HS-27A (cell line): Measurements from ENCODE around the gene GATAD2A.
"Not testable (repeated sequence)": the region's sequence is repeated elsewhere in the genome, so short reads cannot be mapped to it uniquely, and the experiment has no call there.

Experiments
- DNase-seq: peaks from one replicate; pipeline ENCODE4 v3.0.0-alpha.2; 2012; ENCODE audit warnings: low read depth, missing footprints

The GATAD2A gene

DNA sequence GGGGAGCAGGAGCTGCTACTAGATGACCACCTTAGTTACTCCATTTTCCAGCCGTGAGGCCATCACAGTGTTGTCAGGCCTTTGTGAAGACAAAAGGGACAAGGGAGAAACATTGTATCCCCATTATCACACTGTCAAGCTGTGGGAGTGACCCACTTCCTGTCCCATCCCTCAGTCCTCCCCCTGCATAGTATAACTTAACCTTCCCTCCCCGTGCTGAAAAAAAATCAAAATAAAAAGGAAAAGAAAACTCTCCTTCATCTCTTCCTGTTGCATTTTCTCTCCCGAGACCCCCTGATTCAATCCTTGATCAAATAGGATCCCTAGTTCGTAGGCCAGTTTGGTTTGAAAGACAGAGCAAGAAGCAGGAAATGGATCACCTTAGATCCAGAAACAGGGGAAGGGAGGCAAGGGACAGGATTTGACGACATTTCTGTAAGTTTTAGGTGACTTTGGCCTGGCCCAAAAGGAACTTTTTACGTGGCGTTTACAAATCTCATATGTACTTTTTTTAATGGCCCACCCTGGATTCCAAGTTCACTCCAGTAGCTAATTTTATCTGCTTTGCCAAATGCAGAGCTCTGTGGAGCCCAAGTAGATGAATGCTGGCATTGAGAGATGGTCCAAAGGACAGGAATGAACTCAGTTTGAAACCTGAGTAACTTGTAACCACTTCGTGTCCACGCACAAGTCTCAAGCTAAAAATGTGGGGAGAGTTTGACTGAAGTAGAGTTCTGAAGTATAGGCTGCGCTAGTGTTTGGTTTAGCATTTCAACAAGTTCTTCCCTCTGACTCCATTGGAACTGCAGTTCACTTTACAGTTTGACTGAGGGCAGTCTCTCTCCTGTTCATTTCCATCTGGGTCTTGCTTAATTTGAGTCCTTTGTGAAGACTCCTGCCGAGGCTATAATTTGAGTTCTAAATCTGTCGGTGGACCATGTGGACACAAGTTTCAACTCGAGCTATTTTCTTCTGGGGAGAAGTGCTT, 16.6 kb upstream of the GATAD2A start:
- DNase-seq = no peak

DNA sequence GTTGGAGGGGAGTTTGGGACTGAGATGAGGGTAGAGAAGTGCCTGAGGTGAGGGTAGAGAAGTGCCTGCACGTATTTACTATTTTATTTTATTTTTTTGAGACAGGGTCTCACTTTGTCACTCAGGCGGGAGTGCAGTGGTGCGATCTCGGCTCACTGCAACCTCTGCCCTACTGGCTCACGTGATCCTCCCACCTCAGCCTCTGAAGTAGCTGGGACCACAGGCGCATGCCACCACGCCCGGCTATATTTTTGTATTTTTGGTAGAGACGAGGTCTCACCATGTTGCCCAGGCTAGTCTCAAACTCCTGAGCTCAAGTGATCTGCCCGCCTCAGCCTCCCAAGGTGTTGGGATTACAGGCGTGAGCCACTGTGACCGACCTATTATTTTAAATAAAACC, 15.8 kb upstream of the GATAD2A start:
- not testable (repeated sequence) for DNase-seq

DNA sequence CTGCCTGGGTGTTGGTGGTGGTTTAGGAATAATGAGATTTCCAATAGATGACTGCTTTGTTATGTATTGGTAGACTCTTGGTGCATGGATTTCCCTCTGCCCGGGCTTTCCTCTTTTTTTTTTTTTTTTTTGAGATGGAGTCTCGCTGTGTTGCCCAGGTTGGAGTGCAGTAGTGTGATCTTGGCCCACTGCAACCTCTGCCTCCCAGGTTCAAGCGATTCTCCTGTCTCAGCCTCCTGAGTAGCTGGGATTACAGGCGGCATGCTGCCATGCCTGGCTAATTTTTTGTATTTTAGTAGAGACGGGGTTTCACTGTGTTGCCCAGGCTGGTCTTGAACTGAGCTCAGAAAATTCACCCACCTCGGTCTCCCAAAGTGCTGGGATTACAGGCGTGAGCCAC, 11.1 kb upstream of the GATAD2A start:
- not testable (repeated sequence) for DNase-seq

DNA sequence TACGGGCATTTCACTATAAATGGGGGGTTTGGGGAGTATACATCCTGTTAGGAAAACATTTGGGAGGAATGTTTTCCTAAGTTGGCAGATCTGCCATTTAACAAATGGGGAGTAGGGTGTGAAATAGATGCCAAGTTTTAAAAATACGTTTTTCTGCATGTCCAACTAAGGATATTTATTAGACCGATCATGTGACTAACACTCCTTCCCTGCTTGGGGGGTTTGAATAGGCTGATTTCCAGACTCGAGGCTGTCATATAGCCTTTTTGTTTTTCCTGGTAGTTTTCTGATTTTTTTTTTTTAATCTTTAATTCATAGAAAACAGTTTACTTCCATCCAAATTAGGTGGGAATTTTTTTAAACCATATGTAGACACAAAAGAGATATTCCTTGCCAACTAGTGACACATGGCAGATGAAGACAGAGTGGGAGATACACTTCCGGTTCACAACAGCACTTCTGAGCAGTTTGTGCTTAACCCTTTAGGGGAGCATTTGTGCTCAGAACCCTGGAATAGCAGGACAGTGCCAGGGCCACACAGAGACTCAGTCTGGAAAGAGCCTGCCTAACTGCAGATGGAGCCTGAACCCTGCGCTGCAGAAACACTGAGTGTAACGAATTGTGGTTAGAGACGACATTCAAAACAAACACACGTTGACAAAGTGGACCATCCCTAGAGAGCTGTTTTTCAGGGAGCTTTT, 5.6 kb upstream of the GATAD2A start:
- DNase-seq = no peak

DNA sequence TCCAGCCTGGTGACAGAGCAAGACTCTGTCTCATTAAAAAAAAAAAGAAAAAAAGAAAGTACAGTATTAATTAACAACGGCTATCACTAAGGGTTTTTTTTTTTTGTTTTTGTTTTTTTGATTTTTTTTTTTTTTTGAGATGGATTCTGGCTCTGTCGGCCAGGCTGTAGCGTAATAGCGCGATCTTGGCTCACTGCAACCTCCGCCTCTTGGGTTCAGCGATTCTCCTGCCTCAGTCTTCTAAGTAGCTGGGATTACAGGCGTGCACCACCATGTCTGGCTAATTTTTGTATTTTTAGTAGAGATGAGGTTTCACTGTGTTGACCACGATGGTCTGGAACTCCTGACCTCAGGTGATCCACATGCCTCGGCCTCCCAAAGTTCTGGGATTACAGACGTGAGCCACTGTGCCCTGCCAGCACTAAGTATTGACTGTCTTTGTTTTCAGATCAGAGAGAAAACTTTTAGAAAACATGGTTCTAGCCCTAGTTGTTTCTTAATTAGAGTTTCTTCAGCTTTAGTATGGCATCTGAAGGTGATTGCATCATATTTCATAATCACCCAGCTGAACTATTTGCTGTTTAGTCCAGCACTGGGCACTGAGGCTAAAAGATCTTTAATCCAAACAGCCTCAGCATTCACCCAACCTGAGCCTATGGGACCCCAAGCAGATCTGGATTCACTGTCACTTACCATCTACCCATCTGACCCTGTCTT, 2.7 kb upstream of the GATAD2A start:
- DNase-seq = no peak

DNA sequence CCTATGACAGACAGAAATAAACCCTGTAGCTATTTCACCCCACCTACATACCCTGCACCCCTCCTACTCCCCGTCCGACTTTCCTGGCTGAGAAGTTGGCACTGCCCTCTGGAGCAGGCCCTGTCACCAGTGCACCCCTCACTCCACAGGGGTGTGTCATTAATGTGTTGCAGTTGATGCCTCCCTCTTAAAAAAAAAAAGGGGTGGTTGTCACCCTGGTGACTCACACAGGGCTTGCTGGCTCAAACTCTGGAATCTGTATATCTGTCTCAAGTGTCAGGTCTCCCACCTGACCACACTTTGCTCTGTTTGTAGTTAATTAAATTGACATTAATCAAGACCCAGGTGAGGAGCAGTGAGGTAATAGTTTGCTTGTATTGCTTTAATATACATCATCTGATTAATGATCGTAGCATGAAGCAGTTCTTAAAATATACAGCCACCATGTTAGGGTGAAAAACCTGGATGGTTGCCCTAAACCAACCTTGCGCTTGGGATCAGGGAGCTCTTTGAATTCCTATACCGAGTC, 2.0 kb upstream of the GATAD2A start:
- DNase-seq = no peak

DNA sequence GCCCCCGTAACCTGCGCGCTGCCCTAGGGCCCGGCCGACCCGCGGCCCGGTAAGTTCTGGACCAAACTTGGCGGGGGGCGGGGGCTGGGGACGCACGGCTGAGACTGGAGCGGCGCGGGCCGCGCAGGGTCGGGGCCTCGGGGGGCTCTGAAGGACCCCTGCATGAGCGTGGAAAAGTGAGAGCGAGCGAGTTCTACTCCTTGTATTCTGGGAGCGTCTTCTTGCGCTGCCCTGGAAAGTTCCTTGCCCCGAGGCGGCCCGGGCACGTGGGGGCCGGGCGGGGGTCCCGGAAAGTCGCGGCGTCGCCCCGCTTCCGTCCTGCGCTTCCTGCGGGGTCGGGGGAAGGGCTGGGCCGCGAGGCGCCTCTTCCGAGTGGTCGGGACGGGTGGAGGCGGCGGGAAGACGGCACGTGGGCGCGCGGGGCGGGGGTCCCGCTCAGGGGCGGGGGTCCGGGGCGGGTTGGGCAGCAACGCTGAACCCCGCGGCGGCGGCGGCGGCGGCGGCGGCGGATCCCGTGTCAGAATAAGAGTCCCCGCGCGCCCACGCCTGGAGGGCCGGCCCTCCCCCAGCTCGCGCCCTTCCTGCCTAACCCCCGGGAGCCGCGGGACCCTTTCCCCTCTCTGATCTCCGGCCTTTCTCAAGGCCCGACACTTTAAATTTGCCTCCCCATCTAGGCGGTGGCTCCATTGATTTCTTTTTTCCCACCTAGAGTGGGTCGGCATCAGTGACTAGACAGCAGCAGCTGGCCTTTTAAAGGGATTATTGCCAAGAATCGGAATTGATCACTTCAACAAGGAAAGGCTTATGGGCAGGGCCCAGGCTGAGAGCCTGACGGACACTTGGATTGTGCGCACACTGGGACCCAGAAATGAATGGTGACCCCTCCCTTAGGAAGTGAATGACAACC, 749 bp downstream of the GATAD2A start:
- DNase-seq = no peak

DNA sequence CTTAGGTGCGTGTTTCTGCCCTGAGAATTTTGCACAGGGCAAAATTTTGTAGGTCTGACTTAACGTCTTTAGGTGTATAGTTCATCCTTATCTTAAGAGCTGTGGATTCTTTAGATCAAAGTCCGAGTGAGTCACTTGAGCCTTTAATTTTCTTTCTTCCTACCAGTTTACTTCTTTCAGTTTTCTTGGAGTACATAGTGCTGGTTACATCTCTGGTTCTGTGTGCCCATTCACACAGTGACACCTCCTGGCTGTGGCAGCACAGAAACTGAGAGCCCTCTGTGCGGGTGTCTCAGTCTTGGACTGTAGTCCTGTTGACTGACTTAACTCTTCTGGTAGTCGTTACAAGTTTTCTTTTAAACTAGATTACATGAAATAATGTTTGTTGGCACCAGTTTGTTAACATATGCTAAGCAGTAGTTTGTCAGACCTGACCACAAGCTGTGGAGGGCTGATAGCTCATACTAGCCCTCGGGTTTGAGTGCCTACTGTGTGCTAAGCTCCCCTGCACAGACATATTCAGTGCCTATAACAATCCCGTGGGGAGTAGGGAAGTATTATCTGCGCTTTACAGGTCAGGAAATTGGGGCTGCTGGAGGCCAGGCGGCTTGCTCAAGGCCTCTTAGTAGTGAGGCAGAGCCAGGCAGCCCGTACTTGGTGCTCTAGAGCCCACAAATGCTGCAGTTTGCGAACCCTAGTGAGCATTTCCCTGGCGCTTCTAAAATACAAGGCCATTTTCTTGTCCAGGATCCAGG, 1.6 kb downstream of the GATAD2A start:
- no peak for DNase-seq

DNA sequence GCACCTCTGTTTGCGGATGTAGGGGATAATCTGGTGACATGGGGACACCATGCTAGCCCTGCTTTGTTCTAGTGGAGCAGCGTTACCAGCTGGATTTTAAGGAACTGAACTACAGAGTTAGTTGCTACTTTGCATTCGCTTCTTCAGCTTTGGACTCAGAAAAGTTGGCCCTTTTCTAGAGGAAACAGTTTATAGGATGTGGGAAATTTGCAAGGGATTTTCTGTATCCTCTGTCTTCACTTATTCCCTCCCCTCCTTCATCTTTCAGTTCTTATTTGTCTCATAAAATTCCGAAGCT, 2.1 kb downstream of the GATAD2A start:
- DNase-seq = no peak

DNA sequence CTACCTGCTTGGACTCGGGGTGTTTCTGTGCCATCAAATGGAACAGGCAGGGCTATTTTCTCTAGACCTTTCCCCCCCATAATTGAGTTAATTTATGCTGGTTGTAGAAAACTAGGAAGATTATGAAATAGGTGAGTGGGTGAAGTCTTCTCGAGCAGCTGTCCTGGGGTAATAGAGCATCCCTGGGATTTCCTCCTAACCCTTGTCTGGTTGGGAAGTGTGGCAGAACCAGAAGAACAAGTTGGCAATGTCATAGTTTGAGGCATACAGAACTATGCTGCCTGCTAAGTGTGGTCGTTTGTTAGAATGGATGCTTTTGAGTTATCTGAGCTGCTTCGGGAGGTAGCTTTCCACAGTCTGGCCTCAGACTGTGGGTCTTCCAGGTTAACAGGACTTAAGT, 3.7 kb downstream of the GATAD2A start:
- no peak for DNase-seq

DNA sequence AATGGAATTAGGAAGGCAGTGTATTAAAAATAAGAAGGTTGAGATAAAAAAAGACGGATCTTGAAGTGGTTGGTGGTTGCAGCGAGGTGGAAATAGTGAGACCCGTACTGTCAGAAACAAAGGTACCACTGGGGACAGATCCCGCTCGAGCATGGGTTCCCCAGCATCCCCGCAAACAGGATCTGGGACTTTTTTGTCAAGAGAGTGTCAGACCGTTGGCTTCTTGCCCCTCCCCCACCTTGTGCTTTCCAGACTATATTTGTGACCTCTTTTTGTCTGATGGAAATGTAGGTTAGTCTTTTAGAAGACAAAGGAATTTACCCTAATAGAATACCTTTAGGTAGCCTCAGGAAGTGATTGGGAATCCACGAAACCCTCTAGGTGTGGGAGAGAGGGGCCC, 4.2 kb downstream of the GATAD2A start:
- no peak for DNase-seq

DNA sequence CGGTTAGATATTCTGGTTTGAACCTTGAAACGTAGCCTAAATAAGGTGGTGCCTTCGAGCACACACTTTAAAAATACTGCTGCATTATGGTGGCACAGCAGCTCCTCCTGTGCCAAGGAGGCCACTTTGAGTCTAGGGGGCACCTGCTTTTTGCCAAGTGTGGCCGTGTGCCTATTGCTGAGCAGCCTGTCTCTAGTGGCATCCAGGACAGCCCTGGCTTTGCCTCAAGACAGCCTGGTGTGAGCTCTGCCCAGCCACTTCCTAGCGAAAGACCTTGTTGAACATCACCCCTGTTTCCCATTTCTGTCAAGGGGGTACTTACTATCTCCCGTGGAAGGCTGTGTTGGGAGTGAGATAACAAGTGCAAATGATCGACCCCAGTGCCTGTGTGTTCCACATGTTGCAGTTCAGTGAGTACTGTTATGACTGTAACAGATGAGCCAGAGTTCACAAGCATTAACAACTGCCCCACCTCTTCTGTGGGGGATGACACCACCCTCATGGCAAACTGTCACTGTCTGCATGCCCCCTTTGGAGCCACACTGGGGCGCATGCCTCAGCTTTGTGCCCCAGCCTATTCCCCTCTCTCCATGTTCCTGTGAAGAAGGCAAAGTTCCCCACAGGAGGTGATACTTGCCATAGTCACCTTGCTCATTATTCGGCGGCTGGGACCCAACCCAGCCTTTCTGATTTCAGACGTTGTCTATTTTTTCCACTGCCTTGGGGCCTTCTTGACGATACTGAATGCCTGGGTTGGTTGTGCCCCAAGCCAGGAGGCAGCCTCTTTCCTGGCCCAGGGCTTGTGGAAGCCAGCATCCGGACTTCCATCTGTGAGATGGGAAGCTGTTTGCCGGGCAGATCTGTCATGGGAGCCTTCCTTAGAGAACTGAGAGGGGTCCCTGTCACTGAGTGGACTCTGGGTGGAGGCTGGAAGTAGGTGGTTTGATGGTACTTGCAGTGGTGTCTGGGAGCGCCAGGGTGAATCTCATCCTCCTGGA, 5.4 kb downstream of the GATAD2A start:
- no peak for DNase-seq

DNA sequence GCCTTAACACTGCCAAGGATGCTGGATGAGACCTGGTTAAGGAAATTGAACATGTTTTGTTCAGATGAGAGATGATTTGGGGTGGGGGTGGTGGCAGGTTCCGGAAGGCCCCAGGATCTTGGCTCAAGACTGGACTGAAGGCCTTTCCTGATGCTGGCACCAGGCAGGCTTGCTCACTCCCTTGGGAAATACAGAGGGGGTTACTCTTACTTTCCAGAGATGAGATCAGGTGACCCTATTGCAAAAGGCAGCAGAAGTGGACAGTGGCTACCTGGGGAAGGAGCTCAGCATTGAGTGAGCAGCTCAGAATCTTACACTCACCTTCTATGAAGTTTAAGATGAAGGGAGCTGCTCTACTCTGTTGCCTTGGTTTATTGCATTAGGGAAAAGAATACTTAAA, 10.8 kb downstream of the GATAD2A start:
- no peak for DNase-seq

DNA sequence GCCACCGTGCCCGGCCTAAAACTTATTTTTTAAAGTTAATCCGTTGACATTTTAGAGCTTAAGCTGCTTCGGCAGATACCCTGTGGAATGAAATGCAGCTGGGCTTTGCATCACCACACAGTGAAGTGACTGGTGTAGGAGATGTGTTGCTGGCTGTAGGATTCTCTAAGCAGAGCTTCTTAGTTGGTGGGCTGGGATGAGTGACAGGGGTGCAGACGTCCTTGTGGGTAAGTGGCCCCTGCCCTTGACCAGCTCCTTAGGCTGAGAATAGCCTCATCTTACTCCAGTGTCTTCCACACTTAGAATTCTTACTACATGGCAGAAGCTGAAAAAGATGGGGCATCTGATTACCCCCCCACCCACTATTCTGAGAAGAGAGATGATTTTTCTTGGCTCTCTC, 11.6 kb downstream of the GATAD2A start:
- DNase-seq = no peak

DNA sequence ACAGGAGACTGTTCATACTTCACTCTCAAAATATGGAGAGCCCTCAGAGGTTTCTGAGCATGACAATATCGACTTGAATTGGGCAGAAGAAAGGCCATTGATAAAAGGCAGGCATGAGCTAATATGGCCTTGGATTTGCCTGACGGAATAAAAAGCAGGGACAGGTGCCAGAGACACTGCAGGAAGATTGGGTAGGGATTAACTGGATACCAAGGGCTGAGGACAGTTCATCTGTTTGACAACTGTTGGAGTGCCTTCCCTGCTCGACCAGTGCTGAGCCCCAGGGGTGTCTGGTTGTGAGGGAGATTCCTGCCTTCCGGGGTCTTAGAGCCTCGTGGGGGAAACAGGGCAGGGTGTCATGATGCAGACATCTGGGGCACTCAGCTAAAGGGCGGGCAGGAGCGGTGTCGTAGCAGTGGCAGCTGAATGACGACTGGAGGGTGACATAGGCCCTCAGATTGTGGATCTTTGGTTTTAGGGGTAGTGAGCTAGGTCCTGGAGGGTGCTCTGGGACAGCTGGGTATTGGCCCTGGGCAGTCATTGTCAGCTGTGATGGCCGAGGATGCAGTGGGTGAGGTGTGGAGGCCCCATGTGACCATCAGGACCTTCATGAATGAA, 12.3 kb downstream of the GATAD2A start:
- DNase-seq = no peak

DNA sequence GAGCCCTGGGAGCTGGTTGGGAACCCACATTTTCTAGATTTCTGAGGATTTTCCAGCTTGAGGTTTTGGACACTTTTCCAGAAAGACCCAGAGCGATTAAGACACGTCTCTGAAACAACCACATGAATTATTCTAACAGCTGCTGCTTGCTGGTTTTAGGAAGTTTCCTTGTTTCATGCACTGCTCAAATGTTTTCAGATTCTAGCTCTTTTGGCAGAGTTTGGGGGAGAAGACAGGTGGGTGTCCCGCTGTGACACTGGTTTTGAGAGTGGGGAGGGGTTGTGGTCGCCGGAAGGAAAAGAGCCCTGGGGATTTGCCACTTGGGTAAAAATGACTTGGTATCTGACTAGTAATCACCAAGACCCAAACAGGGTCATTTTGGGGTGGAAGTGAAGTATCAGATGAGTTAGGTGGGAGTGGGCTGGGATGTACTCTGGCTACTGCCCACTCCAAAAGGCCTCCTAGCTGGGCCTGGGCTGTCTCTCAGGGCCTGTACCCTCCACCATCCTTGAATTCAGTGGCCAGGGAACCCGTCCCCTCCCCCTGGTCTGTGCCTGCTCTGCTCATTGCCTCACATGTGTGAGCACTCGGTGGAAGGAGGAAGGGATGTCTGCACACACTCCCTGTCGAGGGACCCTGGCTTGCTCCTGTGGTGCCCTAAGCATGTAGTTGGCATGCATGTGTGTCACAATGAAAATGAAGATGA, 13.2 kb downstream of the GATAD2A start:
- no peak for DNase-seq

DNA sequence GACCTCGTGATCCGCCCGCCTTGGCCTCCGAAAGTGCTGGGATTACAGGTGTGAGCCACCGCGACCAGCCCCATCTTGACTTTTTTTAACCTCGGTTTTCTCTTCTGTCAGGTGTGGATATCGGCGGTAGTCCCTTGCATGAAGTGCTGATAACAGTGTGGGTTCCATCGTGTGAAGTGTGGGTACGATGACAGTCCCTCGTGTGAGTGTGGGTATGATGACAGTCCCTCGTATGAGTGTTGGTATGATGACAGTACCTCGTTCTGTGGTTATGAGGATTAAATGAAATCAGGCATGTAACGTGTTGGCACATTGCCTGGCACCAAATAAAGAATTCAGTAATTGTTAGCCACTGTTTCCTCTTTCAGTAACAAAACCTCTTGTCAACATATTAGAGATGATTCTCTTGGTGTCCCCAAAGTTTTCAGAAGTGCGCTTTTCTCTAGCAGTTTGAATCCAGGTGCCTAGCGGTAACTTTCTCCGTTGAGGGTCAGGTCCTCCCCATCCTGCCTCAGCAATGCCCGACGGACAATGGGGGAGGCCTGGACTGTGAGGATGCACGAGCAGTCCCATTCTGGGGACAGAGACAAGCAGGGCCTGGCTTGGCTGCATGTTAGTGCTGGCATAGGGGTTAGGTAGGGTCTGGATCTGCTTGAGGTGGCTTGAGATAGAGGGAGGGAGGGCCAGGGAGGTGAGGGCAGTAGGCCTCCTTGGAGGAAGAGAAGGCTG, 15.3 kb downstream of the GATAD2A start:
- DNase-seq = no peak

DNA sequence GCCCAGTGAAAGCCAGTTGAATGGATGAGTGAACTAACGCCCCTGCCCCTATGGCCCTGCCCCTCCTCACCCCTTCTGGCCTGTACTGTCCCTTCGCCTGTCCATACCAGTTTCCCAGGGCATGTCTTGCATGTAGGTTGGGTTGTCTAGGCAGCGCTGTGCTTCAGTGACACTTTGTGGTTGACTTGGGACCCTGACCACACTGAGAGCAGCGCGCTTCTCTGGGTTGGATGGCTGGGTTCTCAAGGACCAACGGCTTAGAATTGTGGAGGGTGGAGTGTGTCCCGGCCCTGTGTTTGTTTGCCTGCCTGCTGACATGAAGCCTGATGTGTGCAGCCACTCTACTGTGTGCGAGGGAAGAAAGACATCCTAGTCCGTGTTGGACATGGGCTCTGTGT, 15.8 kb downstream of the GATAD2A start:
- no peak for DNase-seq
